Right lobe of liver (tissue), 6 donors: ENCODE measurements around the gene FXYD7. TPM values are rescaled to one million over a fixed set of nuclear protein-coding genes. Genes with fewer than 3 reads are reported as not detected.
A peak's percentile ranks its signal among the peaks of the same experiment; 100 is the strongest.

Experiments used
- ATAC-seq, 4 donors: fragments of 200-7000 bp; cut with Tn5 transposase; one replicate each; pipeline ENCODE4 v1.9.1; 2020; ENCODE audit warnings: mild to moderate bottlenecking in 4 of 4, moderate library complexity in 4 of 4
- DNase-seq, 3 donors: peaks; one replicate each; pipeline ENCODE4 v3.0.0-alpha.2; 2020
- H3K27ac ChIP-seq, 3 donors: fragments of 200-600 bp; one replicate each; pipeline ENCODE4 v1.8.0; 2022
- H3K27me3 ChIP-seq, 2 donors: fragments of 200-600 bp; one replicate each; pipeline ENCODE4 v1.8.0; 2022
- H3K36me3 ChIP-seq, 4 donors: fragments of 200-600 bp; sonication (generic) in 1 of 4; one replicate each; pipeline versions ENCODE4 v1.5.1 to v1.8.0; 2017 to 2022; ENCODE audit warnings: control low read depth in 1 of 4
- H3K4me1 ChIP-seq, 4 donors: fragments of 200-600 bp; sonication (generic) in 1 of 4; one replicate each; pipeline versions ENCODE4 v1.5.1 to v1.8.0; 2017 to 2022; ENCODE audit warnings: control low read depth in 1 of 4
- H3K4me3 ChIP-seq, 3 donors: fragments of 200-600 bp; one replicate each; pipeline ENCODE4 v1.8.0; 2022
- H3K9me3 ChIP-seq, 4 donors: fragments of 200-600 bp; sonication (generic) in 1 of 4; one replicate each; pipeline versions ENCODE4 v1.5.1 to v1.8.0; 2017 to 2022; ENCODE audit warnings: control low read depth in 1 of 4
- CTCF ChIP-seq, 4 donors: fragments of 200-600 bp in 3 of 4; fragments of 450-650 bp in 1 of 4; IDR thresholded peaks; one replicate each; pipeline versions ENCODE4 v1.5.1 to v1.8.0; 2016 to 2022; ENCODE audit warnings: antibody characterized with exemption in 4 of 4, mild to moderate bottlenecking in 2 of 4
- POLR2A ChIP-seq: fragments of 450-650 bp; IDR thresholded peaks from one replicate; pipeline ENCODE4 v1.6.1; 2017; ENCODE audit warnings: antibody characterized with exemption, mild to moderate bottlenecking
- WGBS: methylation state at CpG from one replicate; pipeline ENCODE4 v1.1.6; 2018; ENCODE audit warnings: low coverage, low lambda C conversion rate; ENCODE audit not compliant: insufficient coverage; ENCODE audit errors: missing lambda C conversion rate; 5-methylcytosine and 5-hydroxymethylcytosine counted together
- intact Hi-C, 2 donors: fragments of 100-400 bp; cut with DNase I; formaldehyde crosslinking; loops; one replicate each; pipeline versions ENCODE4 v1.11.2 to v1.14.1; 2022
- total RNA-seq, 6 experiments: library from RNA; depleted of rRNA in 2 of 6; stranded (reverse); fragments of >200 nt in 2 of 6; fragmentation: NEBNext Ultra II Directional in 3 of 6; extraction: Animal tissue kit (Norgen Biotek cat#: 25700) in 3 of 6; gene quantifications; one replicate each; pipeline versions ENCODE4 v1.1.0 to v1.2.4, GENCODE V29; 2016 to 2023
- donor health status: DM: no; HTN: yes; CAD: no.
- donor health status: DM: no; HTN: no; CAD: no.
- donor health status: DM: no; HTN: no; CAD: no.
- donor health status: DM: no; HTN: yes; CAD: no.
- donor health status: DM: no; HTN: yes; CAD: no.

Gene FXYD7
- total RNA-seq, 6 experiments from 2014 or later = 0.49 TPM; not detected in 5

- Histone ChIP-seq H3K36me3 (no peaks in the 10 kb centered on the region), H3K27ac (no peak overlapping the region)
- WGBS = 72% methylated on average over 5 of the region's 7 CpGs
Observed at GRCh38 chr19:35120492-35120891, 22.6 kb upstream of the FXYD7 start.

GRCh38 chr19:35120898-35121297 lies 22.2 kb upstream of the FXYD7 start:
- TF ChIP-seq CTCF (IDR thresholded peaks at IDR 0.05) (no peak), POLR2A (no peak)
- no peaks in the 10 kb centered on the region for H3K4me1 ChIP-seq
- no peaks in the 10 kb centered on the region for H3K36me3 ChIP-seq
- 73% methylated on average over 3 of the region's 7 CpGs for WGBS
- no peaks in the 10 kb centered on the region for H3K9me3 ChIP-seq
- no peaks in the 10 kb centered on the region for H3K27me3 ChIP-seq
- H3K4me3 ChIP-seq = no peak overlapping the region
- ATAC-seq (peak in 1 of 4 donors; percentile 4), DNase-seq (no peak)
- intact Hi-C loops = no loop called here
- H3K27ac ChIP-seq = no peak overlapping the region

More at GRCh38 chr19:35120492-35120891, 22.6 kb upstream of the FXYD7 start:
- no peak for DNase-seq
- peak in 1 of 4 donors; percentile 2 for ATAC-seq
- Histone ChIP-seq H3K4me3 (no peak overlapping the region), H3K9me3 (no peaks in the 10 kb centered on the region), H3K4me1 (no peaks in the 10 kb centered on the region), H3K27me3 (no peaks in the 10 kb centered on the region)
- TF ChIP-seq CTCF (IDR thresholded peaks at IDR 0.05) (no peak), POLR2A (no peak)
- intact Hi-C loops = no loop called here

- DNase-seq = no peak
- WGBS = 71% methylated on average over 11 of the region's 19 CpGs
- Histone ChIP-seq H3K9me3 (no peaks in the 10 kb centered on the region), H3K36me3 (no peaks in the 10 kb centered on the region), H3K27ac (no peak overlapping the region), H3K4me1 (no peaks in the 10 kb centered on the region), H3K4me3 (no peak overlapping the region), H3K27me3 (no peaks in the 10 kb centered on the region)
- no peak for TF ChIP-seq CTCF (IDR thresholded peaks at IDR 0.05)
- TF ChIP-seq POLR2A = no peak
- ATAC-seq = no peak
- intact Hi-C loops = no loop called here
Observed at GRCh38 chr19:35122687-35123551, 20.1 kb upstream of the FXYD7 start.

GRCh38 chr19:35123573-35123972 lies 19.5 kb upstream of the FXYD7 start:
- Histone ChIP-seq H3K4me3 (no peak overlapping the region), H3K27ac (no peak overlapping the region), H3K27me3 (no peaks in the 10 kb centered on the region), H3K4me1 (no peaks in the 10 kb centered on the region), H3K36me3 (no peaks in the 10 kb centered on the region), H3K9me3 (no peaks in the 10 kb centered on the region)
- TF ChIP-seq POLR2A = no peak
- no peak for TF ChIP-seq CTCF (IDR thresholded peaks at IDR 0.05)
- intact Hi-C loops = no loop called here
- ATAC-seq = peak in 1 of 4 donors; percentile 57
- WGBS = 45% methylated on average over 5 of the region's 5 CpGs
- DNase-seq = peak in 1 of 3 donors; percentile 81
